Stimulated activated CD4-positive, alpha-beta T cell treated with anti-CD3 and anti-CD28 coated beads, Interleukin-15, amount 100 ng/mL, for 1 hour (primary cell): ENCODE data around the gene ALPP.
A peak's percentile ranks its signal among the peaks of the same experiment; 100 is the strongest.
"Not testable (repeated sequence)": the region's sequence is repeated elsewhere in the genome, so short reads cannot be mapped to it uniquely, and the experiment has no call there.

Source experiments
- DNase-seq, 2 donors: peaks; one replicate each; pipeline ENCODE4 v3.0.0-alpha.2; 2020; ENCODE audit warnings: low read depth in 1 of 2, low spot score in 1 of 2

The ALPP gene

GRCh38 chr2:232420463-232421188, 42.1 kb downstream of the ALPP start:
- peak in 1 of 2 donors; percentile 15 for DNase-seq

GRCh38 chr2:232421189-232421785, 42.7 kb downstream of the ALPP start:
- no peak for DNase-seq

- DNase-seq: no peak
These were observed 43.5 kb downstream of the ALPP start for GRCh38 chr2:232422051-232422450.

GRCh38 chr2:232422996-232423395, 44.4 kb downstream of the ALPP start:
- DNase-seq: not testable (repeated sequence)

- DNase-seq: not testable (repeated sequence)
These were observed 44.9 kb downstream of the ALPP start for GRCh38 chr2:232423407-232423806.

- no peak for DNase-seq
These were observed 53.4 kb downstream of the ALPP start for GRCh38 chr2:232431705-232432590.
